Keratinocyte (primary cell): ENCODE data around the gene PDX1. TPM values are rescaled to one million over a fixed set of nuclear protein-coding genes. Genes with fewer than 3 reads are reported as not detected.
"Not testable (repeated sequence)": the region's sequence is repeated elsewhere in the genome, so short reads cannot be mapped to it uniquely, and the experiment has no call there.

Source experiments
- DNase-seq: peaks from one replicate; pipeline ENCODE4 v3.0.0-alpha.2; 2011; ENCODE audit warnings: low read depth, missing footprints, low spot score
- FAIRE-seq: peaks from 2 replicates; lab custom pipeline; 2011; peaks lifted over from hg19 to GRCh38; lab: Jason Lieb, UNC
- H2AFZ ChIP-seq: 2 replicates; pipeline ENCODE4 v1.6.0; 2012; ENCODE audit warnings: low read length, control low read depth, inconsistent platforms; ENCODE audit not compliant: control insufficient read depth
- H3K27ac ChIP-seq: 2 replicates; pipeline ENCODE4 v1.5.1; 2011; ENCODE audit warnings: low read length; ENCODE audit not compliant: control insufficient read depth, insufficient read depth
- H3K27me3 ChIP-seq: 3 replicates; pipeline ENCODE4 v1.6.0; 2011; ENCODE audit warnings: low read length; ENCODE audit not compliant: control insufficient read depth, insufficient read depth; ENCODE audit errors: extremely low read depth
- H3K36me3 ChIP-seq, 2 experiments: 2 replicates in 1 of 2; 3 replicates in 1 of 2; pipeline ENCODE4 v1.5.1; 2011; ENCODE audit warnings: low read length in 2 of 2, mild to moderate bottlenecking in 1 of 2; ENCODE audit not compliant: control insufficient read depth in 2 of 2, insufficient read depth in 2 of 2; ENCODE audit errors: extremely low read depth in 1 of 2
- H3K4me1 ChIP-seq: 3 replicates; pipeline ENCODE4 v1.5.1; 2011; ENCODE audit warnings: low read length; ENCODE audit not compliant: control insufficient read depth, insufficient read depth; ENCODE audit errors: extremely low read depth
- H3K4me2 ChIP-seq: 3 replicates; pipeline ENCODE4 v1.6.0; 2011; ENCODE audit warnings: low read depth, low read length; ENCODE audit not compliant: control insufficient read depth, insufficient read depth; ENCODE audit errors: extremely low read depth
- H3K4me3 ChIP-seq, 3 experiments: fragments of 200-600 bp in 1 of 3; sonication (generic) in 1 of 3; 2 replicates in 2 of 3; 3 replicates in 1 of 3; pipeline ENCODE4 v1.5.1; 2011 to 2016; ENCODE audit warnings: low read length in 3 of 3, mild to moderate bottlenecking in 3 of 3, control low read depth in 2 of 3, inconsistent platforms in 1 of 3, low read depth in 1 of 3, mixed read lengths in 1 of 3, mixed run types in 1 of 3, moderate library complexity in 1 of 3; ENCODE audit not compliant: control insufficient read depth in 2 of 3, insufficient read depth in 2 of 3; ENCODE audit errors: extremely low read depth in 1 of 3
- H3K79me2 ChIP-seq: 2 replicates; pipeline ENCODE4 v1.6.0; 2012; ENCODE audit warnings: low read length; ENCODE audit not compliant: control insufficient read depth, insufficient read depth
- H3K9ac ChIP-seq: 3 replicates; pipeline ENCODE4 v1.6.0; 2011; ENCODE audit warnings: low read length; ENCODE audit not compliant: control insufficient read depth, insufficient read depth; ENCODE audit errors: extremely low read depth
- H3K9me1 ChIP-seq: 3 replicates; pipeline ENCODE4 v1.6.0; 2011; ENCODE audit warnings: low read length; ENCODE audit not compliant: control insufficient read depth, insufficient read depth; ENCODE audit errors: extremely low read depth
- H3K9me3 ChIP-seq: 2 replicates; pipeline ENCODE4 v1.5.1; 2012; ENCODE audit warnings: low read depth, low read length; ENCODE audit not compliant: control insufficient read depth
- H4K20me1 ChIP-seq: 3 replicates; pipeline ENCODE4 v1.6.0; 2011; ENCODE audit warnings: low read length; ENCODE audit not compliant: control insufficient read depth, insufficient read depth; ENCODE audit errors: extremely low read depth
- EZH2 ChIP-seq: IDR thresholded peaks from one replicate; pipeline ENCODE4 v1.6.1; 2012; ENCODE audit warnings: inconsistent platforms, mild to moderate bottlenecking, low read length, moderate library complexity
- dilution Hi-C: fragments of 300-500 bp; cut with MboI; formaldehyde crosslinking; loops from one replicate; pipeline ENCODE4 v1.7.0; 2020; ENCODE audit warnings: low sequenced_read_pairs; ENCODE audit not compliant: extremely low pct_ligation_motif_present
- polyA plus RNA-seq, 5 experiments: library from polyadenylated mRNA; depleted of rRNA in 3 of 5; stranded (reverse) in 3 of 5; stranded (forward) in 1 of 5; unstranded in 1 of 5; fragments of >200 nt; gene quantifications; 1 replicate in 1 of 5; 2 replicates in 3 of 5; 3 replicates in 1 of 5; pipeline versions ENCODE4 v1.2.1 to v1.2.3, GENCODE V29; 2011 to 2012; ENCODE audit warnings: missing spikeins in 2 of 5, low read depth in 1 of 5, low replicate concordance in 1 of 5
- TF ChIP-seq, protein P1 (sequence below), 3 experiments: IDR thresholded peaks in 1 of 3; conservative IDR thresholded peaks in 1 of 3; optimal IDR thresholded peaks in 1 of 3; 2 replicates in 2 of 3; 3 replicates in 1 of 3; pipeline versions ENCODE3 to v1.5.1; 2011; ENCODE audit warnings: low read length in 3 of 3, mild to moderate bottlenecking in 3 of 3, moderate library complexity in 2 of 3, control low read depth in 1 of 3, inconsistent platforms in 1 of 3; ENCODE audit not compliant: insufficient read depth in 2 of 3; ENCODE audit errors: extremely low read depth in 1 of 3

The PDX1 gene
- polyA plus RNA-seq, 1 donor (not counting 4 experiments of a cell fraction or from before 2014, with no cell fraction given), result not detected

DNA sequence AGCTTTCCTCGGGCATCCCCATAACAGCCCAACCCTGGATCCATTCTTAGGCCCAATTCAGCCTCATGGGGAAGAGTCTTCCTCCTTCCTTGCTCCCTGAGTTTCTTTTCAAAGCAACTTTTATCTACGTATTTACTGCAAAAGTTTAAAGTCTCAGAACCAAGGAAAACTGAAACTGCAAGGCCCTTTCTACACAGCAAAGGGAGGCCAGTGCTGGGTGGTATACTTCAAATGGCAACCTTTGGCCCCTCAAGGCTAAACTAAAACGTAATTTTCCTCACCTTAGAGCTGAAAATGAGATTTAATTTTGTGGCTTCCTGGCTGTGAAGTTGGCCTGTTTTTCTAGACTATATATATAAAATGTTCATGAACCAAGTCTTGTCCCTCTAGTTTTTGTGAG is 43.7 kb downstream of the PDX1 start:
- no peak overlapping the region for H3K27ac ChIP-seq
- peaks cover 3% of the 10 kb centered on the region for H3K4me1 ChIP-seq
- no peaks in the 10 kb centered on the region for H3K9me1 ChIP-seq
- DNase-seq (no peak), FAIRE-seq (no peak)
- dilution Hi-C loops, result loop anchor here (25.0 kb wide), 1 partner anchor 126 kb away; no protein-coding TSS in a partner anchor
- H3K27me3 ChIP-seq, result peaks cover 81% of the 10 kb centered on the region
- H3K36me3 ChIP-seq, result no peaks in the 10 kb centered on the region
- no peaks in the 10 kb centered on the region for H4K20me1 ChIP-seq
- H3K79me2 ChIP-seq, result no peaks in the 10 kb centered on the region
- no peaks in the 10 kb centered on the region for H3K9me3 ChIP-seq
- H3K4me3 ChIP-seq, result no peak overlapping the region
- H3K4me2 ChIP-seq, result no peak overlapping the region
- TF ChIP-seq, protein P1, sequence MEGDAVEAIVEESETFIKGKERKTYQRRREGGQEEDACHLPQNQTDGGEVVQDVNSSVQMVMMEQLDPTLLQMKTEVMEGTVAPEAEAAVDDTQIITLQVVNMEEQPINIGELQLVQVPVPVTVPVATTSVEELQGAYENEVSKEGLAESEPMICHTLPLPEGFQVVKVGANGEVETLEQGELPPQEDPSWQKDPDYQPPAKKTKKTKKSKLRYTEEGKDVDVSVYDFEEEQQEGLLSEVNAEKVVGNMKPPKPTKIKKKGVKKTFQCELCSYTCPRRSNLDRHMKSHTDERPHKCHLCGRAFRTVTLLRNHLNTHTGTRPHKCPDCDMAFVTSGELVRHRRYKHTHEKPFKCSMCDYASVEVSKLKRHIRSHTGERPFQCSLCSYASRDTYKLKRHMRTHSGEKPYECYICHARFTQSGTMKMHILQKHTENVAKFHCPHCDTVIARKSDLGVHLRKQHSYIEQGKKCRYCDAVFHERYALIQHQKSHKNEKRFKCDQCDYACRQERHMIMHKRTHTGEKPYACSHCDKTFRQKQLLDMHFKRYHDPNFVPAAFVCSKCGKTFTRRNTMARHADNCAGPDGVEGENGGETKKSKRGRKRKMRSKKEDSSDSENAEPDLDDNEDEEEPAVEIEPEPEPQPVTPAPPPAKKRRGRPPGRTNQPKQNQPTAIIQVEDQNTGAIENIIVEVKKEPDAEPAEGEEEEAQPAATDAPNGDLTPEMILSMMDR (optimal IDR thresholded peaks at IDR 0.05 in 1 of 3, IDR thresholded peaks at IDR 0.05 in 1 of 3, conservative IDR thresholded peaks at IDR 0.05 in 1 of 3; ENCODE audit: extremely low read depth in 1 of 3, insufficient read depth in 2 of 3, low read length in 3 of 3), result no peak
- TF ChIP-seq EZH2, result no peak
- H3K9ac ChIP-seq, result no peak overlapping the region
- H2AFZ ChIP-seq, result no peak overlapping the region

DNA sequence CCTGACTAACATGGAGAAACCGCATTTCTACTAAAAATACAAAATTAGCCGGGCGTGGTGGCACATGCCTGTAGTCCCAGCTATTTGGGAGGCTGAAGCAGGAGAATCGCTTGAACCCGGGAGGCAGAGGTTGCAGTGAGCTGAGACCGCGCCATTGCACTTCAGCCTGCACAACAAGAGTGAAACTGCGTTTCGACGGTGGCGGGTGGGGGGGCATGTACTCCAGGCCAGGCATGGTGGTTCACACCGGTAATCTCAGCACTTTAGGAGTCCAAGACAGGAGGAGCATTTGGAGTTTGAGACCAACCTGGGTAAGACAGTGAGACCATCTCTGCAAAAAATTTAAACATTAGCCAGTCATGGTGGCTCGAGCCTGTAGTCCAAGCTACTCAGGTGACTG is 44.4 kb downstream of the PDX1 start:
- not testable (repeated sequence) for DNase-seq, H3K27ac ChIP-seq, H3K9me1 ChIP-seq, H3K4me1 ChIP-seq, H3K9me3 ChIP-seq, H3K36me3 ChIP-seq, H4K20me1 ChIP-seq, H3K4me3 ChIP-seq, H2AFZ ChIP-seq, H3K79me2 ChIP-seq, FAIRE-seq, H3K4me2 ChIP-seq, H3K9ac ChIP-seq
- peaks cover 85% of the 10 kb centered on the region for H3K27me3 ChIP-seq
- dilution Hi-C loops, result loop anchor here (25.0 kb wide), 1 partner anchor 127 kb away; no protein-coding TSS in a partner anchor

DNA sequence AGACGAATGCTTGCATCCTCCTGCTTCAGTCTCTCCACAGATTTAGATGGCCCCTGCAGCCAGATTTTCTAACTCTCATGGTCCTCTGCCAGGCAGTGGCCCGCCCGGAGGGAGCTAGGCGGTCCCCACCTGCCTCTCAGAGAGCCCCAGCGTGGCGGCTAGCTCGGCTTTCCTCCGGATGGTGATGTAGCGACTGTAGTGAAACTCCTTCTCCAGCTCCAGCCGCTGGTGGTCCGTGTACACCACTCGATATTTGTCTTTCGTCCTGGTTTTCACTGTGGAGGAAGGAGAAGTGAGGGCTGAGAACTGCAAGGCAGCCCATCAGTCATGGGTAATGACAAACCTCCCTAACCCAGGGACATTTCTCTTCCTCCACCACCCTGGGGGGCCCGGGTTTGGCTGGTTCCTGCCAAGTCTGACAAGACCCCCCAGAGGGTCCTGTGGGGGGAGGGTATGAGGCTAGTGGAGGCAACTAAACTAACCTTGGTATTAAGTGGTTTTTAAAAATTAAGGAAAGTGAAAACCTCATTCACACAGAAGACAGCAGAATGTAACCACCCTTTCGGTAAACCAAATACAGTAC is 45.0 kb downstream of the PDX1 start:
- Histone ChIP-seq H3K4me1 (peaks cover 3% of the 10 kb centered on the region), H3K36me3 (no peaks in the 10 kb centered on the region), H3K4me3 (no peak overlapping the region), H3K4me2 (no peak overlapping the region), H2AFZ (no peak overlapping the region), H3K27ac (no peak overlapping the region), H3K9ac (no peak overlapping the region), H3K27me3 (peaks cover 85% of the 10 kb centered on the region), H3K9me3 (no peaks in the 10 kb centered on the region), H3K79me2 (no peaks in the 10 kb centered on the region), H4K20me1 (no peaks in the 10 kb centered on the region), H3K9me1 (no peaks in the 10 kb centered on the region)
- TF ChIP-seq, protein P1 (optimal IDR thresholded peaks at IDR 0.05 in 1 of 3, IDR thresholded peaks at IDR 0.05 in 1 of 3, conservative IDR thresholded peaks at IDR 0.05 in 1 of 3; ENCODE audit: extremely low read depth in 1 of 3, insufficient read depth in 2 of 3, low read length in 3 of 3), result no peak
- TF ChIP-seq EZH2, result no peak
- dilution Hi-C loops, result loop anchor here (25.0 kb wide), 1 partner anchor 128 kb away; no protein-coding TSS in a partner anchor
- no peak for FAIRE-seq
- DNase-seq, result no peak
